Articular chondrocyte of knee joint (primary cell): ENCODE results near the gene RBM33. TPM values are rescaled to one million over a fixed set of nuclear protein-coding genes. Genes with fewer than 3 reads are reported as not detected.

Source experiments
- total RNA-seq: library from RNA; depleted of rRNA; stranded (reverse); fragments of >200 nt; gene quantifications from 2 replicates; pipeline ENCODE4 v1.2.3, GENCODE V29; 2012

The RBM33 gene
- total RNA-seq = 25.3 and 26.9 TPM in 2 replicates

GRCh38 chr7:155644178-155644970 lies at the start of gene RBM33:
Gene RBM33 (plus strand): TSS chr7:155644661. CDS start chr7:155644877, 216 bp downstream.

GRCh38 chr7:155811895-155812761 lies 167.7 kb downstream of the RBM33 start, which contains the start of gene SHH:
Gene SHH (minus strand): TSS chr7:155812463. CDS start chr7:155812122, 341 bp downstream.

Other genes starting within 250 kb of the RBM33 start
- gene EN2, start 186.5 kb upstream of the RBM33 start, total RNA-seq = not detected in 2 replicates
- gene CNPY1, start 98.1 kb upstream of the RBM33 start, total RNA-seq = not detected in 2 replicates
- gene SHH, start 167.8 kb downstream of the RBM33 start, total RNA-seq = not detected in 2 replicates